BLaER1 treated with 17β-estradiol and CSF1 and Interleukin-3, amounts not matched to agents 10 nM and 100 nM (cell line): ENCODE data around the gene ERG.

Experiments
- H3K27ac ChIP-seq, 11 experiments: shearing (Covaris generic); formaldehyde crosslinking; 2 replicates each; pipeline ENCODE4 v1.8.1; 2022
- H3K27me3 ChIP-seq, 11 experiments: shearing (Covaris generic); formaldehyde crosslinking; 2 replicates each; pipeline ENCODE4 v1.8.1; 2022
- H3K36me3 ChIP-seq, 11 experiments: shearing (Covaris generic); formaldehyde crosslinking; 2 replicates each; pipeline ENCODE4 v1.8.1; 2022
- H3K4me1 ChIP-seq, 10 experiments: shearing (Covaris generic); formaldehyde crosslinking; 2 replicates each; pipeline ENCODE4 v1.8.1; 2022
- H3K4me2 ChIP-seq, 11 experiments: shearing (Covaris generic); formaldehyde crosslinking; 2 replicates each; pipeline ENCODE4 v1.8.1; 2022
- H3K4me3 ChIP-seq, 10 experiments: shearing (Covaris generic); formaldehyde crosslinking; 2 replicates each; pipeline ENCODE4 v1.8.1; 2022
- H3K9ac ChIP-seq, 11 experiments: shearing (Covaris generic); formaldehyde crosslinking; 2 replicates each; pipeline ENCODE4 v1.8.1; 2022
- H3K9me3 ChIP-seq, 11 experiments: shearing (Covaris generic); formaldehyde crosslinking; replicated peaks in 1 of 11; 2 replicates each; pipeline ENCODE4 v1.8.1; 2022
- H4K20me1 ChIP-seq, 11 experiments: shearing (Covaris generic); formaldehyde crosslinking; 2 replicates each; pipeline ENCODE4 v1.8.1; 2022
- Cebpa-rat ChIP-seq, 11 experiments: shearing (Covaris generic); IDR thresholded peaks; 2 replicates each; pipeline ENCODE4 v1.8.1; 2022

The ERG gene, protein sequence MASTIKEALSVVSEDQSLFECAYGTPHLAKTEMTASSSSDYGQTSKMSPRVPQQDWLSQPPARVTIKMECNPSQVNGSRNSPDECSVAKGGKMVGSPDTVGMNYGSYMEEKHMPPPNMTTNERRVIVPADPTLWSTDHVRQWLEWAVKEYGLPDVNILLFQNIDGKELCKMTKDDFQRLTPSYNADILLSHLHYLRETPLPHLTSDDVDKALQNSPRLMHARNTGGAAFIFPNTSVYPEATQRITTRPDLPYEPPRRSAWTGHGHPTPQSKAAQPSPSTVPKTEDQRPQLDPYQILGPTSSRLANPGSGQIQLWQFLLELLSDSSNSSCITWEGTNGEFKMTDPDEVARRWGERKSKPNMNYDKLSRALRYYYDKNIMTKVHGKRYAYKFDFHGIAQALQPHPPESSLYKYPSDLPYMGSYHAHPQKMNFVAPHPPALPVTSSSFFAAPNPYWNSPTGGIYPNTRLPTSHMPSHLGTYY

DNA sequence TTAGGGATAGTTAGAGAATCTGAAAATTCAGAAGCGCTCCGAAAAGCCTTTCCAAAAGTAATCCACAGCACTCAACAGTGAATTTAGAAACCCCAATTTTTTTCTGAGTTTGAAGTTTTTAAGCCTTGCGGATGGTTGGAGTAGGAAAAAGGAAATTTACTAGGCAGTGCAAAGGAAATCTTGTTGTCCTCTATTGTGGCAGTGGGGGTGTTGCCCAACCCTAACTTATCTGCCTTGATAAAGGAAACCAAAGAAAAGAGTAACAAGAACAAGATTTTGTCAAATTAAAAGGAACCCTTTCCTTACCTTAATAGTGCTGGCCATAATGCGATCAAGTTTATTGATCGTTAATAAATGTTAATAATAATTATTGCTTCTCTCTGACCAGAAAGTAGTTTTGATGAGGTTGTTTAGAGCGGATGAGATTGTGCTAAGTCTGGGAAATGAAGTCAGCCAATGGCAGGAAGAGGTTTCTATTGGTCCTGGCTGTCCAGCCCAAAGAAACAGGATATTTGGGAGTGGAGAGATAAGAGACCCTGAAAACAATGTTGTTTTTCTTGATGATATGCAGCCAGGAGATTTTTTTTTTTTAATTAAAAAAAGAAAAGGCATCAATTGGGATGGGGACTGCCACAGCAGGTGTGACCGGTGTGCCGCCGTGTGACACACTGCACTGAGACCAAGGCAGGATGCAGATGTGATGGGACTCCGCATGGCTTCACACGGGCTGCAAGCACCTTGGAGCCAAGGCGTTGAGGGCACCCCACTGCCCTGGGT lies at the start of gene ERG:
Gene ERG, minus strand, starts transcription at position 421 of the 777 bp plus-strand sequence. Its CDS starts 97 bp downstream, at position 324.
- Histone ChIP-seq H4K20me1 (no peaks in the 10 kb centered on the region), H3K27me3 (peaks cover 0 to 14% (median 0%) of the 10 kb centered on the region in 11 experiments; a peak in 1 of 22 replicates), H3K9me3 (no peaks in the 10 kb centered on the region), H3K4me1 (peaks cover 42 to 72% (median 54%) of the 10 kb centered on the region in 10 experiments), H3K4me3 (peak within 1 kb of the TSS; percentile 44 to 74 (median 70)), H3K4me2 (peak within 1 kb of the TSS; percentile 85 to 97 (median 92)), H3K36me3 (peaks cover 0 to 9% (median 0%) of the 10 kb centered on the region in 11 experiments; a peak in 1 of 22 replicates), H3K27ac (peak within 1 kb of the TSS in 10 of 11 experiments; percentile 52 to 92 (median 84); a peak in 20 of 22 replicates), H3K9ac (peak within 1 kb of the TSS; percentile 60 to 88 (median 82); a peak in 21 of 22 replicates)
- TF ChIP-seq Cebpa-rat (IDR thresholded peaks at IDR 0.05), result no peak; a peak in 1 of 22 replicates

DNA sequence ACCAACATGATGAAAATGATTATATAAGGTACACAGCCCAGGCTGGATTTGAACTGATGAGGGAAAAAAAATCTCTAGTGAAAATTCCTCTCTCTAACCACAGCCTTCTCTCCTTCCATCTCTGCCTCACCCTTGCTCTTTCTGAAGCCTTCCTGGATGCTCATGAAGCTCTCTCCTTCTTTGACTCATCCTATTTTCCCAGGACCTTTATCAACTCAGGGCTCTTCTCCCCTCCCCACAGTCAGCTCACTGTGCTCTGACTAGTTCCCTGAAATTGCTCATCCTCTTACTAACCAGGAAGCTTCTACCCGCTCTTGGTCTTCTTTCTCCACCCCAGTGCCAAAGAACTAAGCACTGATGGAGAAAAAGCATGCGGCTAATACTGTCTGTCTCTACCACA lies 46.4 kb upstream of the ERG start:
- Histone ChIP-seq H3K4me1 (no peaks in the 10 kb centered on the region), H3K4me3 (no peak overlapping the region)
- no peak for TF ChIP-seq Cebpa-rat (IDR thresholded peaks at IDR 0.05)

GRCh38 chr21:38542263-38542662 lies 44.0 kb upstream of the ERG start:
- Histone ChIP-seq H3K9ac (no peak overlapping the region), H3K27me3 (no peaks in the 10 kb centered on the region)

More for the DNA sequence above, 46.4 kb upstream of the ERG start:
- Histone ChIP-seq H3K27ac (no peak overlapping the region), H3K9me3 (0 out of 22 replicates have a peak, but pooled peaks cover 0 to 4% (median 0%) of the 10 kb centered on the region in 11 experiments), H3K36me3 (no peaks in the 10 kb centered on the region), H3K4me2 (no peak overlapping the region), H3K9ac (no peak overlapping the region), H4K20me1 (no peaks in the 10 kb centered on the region), H3K27me3 (no peaks in the 10 kb centered on the region)

GRCh38 chr21:38538353-38538752 lies 40.1 kb upstream of the ERG start:
- H3K36me3 ChIP-seq, result no peaks in the 10 kb centered on the region
- no peaks in the 10 kb centered on the region for H4K20me1 ChIP-seq
- no peak for TF ChIP-seq Cebpa-rat (IDR thresholded peaks at IDR 0.05)
- no peak overlapping the region for H3K4me2 ChIP-seq
- H3K4me1 ChIP-seq, result no peaks in the 10 kb centered on the region
- no peak overlapping the region for H3K9ac ChIP-seq
- H3K27me3 ChIP-seq, result no peaks in the 10 kb centered on the region
- no peak overlapping the region for H3K27ac ChIP-seq
- H3K4me3 ChIP-seq, result no peak overlapping the region
- H3K9me3 ChIP-seq, result no peaks in the 10 kb centered on the region

More at GRCh38 chr21:38542263-38542662, 44.0 kb upstream of the ERG start:
- H3K36me3 ChIP-seq, result no peaks in the 10 kb centered on the region
- no peaks in the 10 kb centered on the region for H3K4me1 ChIP-seq
- TF ChIP-seq Cebpa-rat (IDR thresholded peaks at IDR 0.05), result no peak
- H4K20me1 ChIP-seq, result no peaks in the 10 kb centered on the region
- H3K27ac ChIP-seq, result no peak overlapping the region
- H3K4me2 ChIP-seq, result no peak overlapping the region
- no peak overlapping the region for H3K4me3 ChIP-seq
- H3K9me3 ChIP-seq, result 0 out of 22 replicates have a peak, but pooled peaks cover 0 to 4% (median 0%) of the 10 kb centered on the region in 11 experiments

DNA sequence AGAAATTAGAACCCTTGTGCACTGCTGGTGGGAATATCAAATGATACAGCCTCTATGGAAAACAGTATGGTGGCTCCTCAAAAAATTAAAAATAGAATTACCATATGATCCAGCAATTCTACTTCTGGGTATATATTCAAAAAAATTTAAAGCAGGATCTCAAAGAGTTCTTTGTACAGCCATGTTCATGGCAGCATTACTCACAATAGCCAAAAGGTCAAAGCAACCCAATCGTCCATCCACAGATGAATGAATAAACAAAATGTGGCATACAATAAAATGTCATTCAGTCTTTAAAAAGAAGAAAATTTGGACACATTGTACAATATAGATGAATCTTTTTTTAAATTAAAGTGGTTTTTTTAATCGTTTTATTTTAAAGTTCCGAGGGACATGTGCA lies 36.3 kb upstream of the ERG start:
- Histone ChIP-seq H3K36me3 (no peaks in the 10 kb centered on the region), H3K9me3 (no peaks in the 10 kb centered on the region), H4K20me1 (no peaks in the 10 kb centered on the region), H3K27ac (no peak overlapping the region), H3K4me2 (no peak overlapping the region), H3K4me1 (peaks cover 0 to 11% (median 2%) of the 10 kb centered on the region in 10 experiments; a peak in 8 of 20 replicates), H3K27me3 (no peaks in the 10 kb centered on the region), H3K9ac (no peak overlapping the region), H3K4me3 (no peak overlapping the region)
- TF ChIP-seq Cebpa-rat (IDR thresholded peaks at IDR 0.05), result no peak

GRCh38 chr21:38533887-38534286 lies 35.6 kb upstream of the ERG start:
- Histone ChIP-seq H3K9ac (no peak overlapping the region), H3K27me3 (no peaks in the 10 kb centered on the region), H4K20me1 (no peaks in the 10 kb centered on the region), H3K9me3 (no peaks in the 10 kb centered on the region), H3K4me3 (no peak overlapping the region), H3K4me1 (peaks cover 0 to 11% (median 2%) of the 10 kb centered on the region in 10 experiments; a peak in 8 of 20 replicates), H3K4me2 (no peak overlapping the region), H3K27ac (no peak overlapping the region), H3K36me3 (no peaks in the 10 kb centered on the region)
- TF ChIP-seq Cebpa-rat (IDR thresholded peaks at IDR 0.05), result no peak

DNA sequence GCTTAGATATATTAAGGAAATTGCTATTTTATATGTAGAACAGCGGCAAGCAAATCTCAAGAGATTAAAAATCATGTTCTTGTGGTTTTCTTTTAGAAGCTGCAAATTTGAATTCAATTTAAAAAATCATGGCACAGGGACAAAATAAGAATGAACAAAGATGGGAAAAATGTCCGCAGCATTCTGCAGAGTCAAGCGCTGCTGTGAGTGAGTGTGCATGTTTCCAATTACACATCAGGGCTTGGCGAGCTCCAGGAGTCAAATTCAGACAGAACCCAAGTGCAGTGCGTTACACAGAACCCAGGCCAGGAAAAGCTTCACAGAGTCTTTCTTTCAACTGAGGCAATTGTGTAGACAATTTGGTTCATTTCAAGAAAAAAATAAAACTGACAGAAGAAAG lies 33.3 kb upstream of the ERG start:
- peak overlapping the region in 6 of 11 experiments; percentile 4 to 48 (median 14); a peak in 7 of 22 replicates for H3K4me2 ChIP-seq
- H3K9me3 ChIP-seq, result no peaks in the 10 kb centered on the region
- no peak overlapping the region for H3K4me3 ChIP-seq
- H4K20me1 ChIP-seq, result no peaks in the 10 kb centered on the region
- peaks cover 0 to 11% (median 2%) of the 10 kb centered on the region in 10 experiments; a peak in 8 of 20 replicates for H3K4me1 ChIP-seq
- no peak overlapping the region for H3K9ac ChIP-seq
- H3K36me3 ChIP-seq, result no peaks in the 10 kb centered on the region
- H3K27ac ChIP-seq, result no peak overlapping the region
- TF ChIP-seq Cebpa-rat (IDR thresholded peaks at IDR 0.05), result no peak
- H3K27me3 ChIP-seq, result no peaks in the 10 kb centered on the region

DNA sequence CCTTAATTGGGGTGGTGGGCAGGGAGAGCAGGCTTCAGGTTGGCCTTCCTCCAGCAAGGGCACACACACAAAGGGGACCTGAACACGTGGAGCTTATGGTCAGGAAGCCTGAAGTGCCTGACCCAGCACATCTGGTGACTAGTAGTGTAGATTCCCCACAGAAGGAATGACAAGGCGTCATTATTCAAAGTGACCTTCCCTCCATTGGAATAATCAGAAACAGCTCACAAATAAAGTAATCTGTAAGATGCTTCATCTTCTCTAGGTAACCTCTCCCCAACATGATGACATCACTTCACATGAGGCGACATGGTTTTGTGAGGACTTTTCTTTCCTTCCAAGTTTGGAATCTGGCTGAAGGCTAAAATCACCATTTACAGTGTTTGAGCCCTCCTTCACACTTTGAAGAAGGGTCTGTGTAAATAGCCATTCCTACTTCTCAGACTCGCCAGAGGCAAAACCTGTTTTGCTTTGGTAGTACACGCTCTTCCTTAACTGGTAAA lies 32.8 kb upstream of the ERG start:
- H3K4me3 ChIP-seq, result no peak overlapping the region
- TF ChIP-seq Cebpa-rat (IDR thresholded peaks at IDR 0.05), result no peak
- H3K27me3 ChIP-seq, result no peaks in the 10 kb centered on the region
- no peaks in the 10 kb centered on the region for H3K9me3 ChIP-seq
- H3K9ac ChIP-seq, result no peak overlapping the region
- no peaks in the 10 kb centered on the region for H4K20me1 ChIP-seq
- H3K27ac ChIP-seq, result no peak overlapping the region
- H3K36me3 ChIP-seq, result no peaks in the 10 kb centered on the region
- H3K4me2 ChIP-seq, result peak overlapping the region in 6 of 11 experiments; percentile 4 to 48 (median 14); a peak in 7 of 22 replicates
- H3K4me1 ChIP-seq, result peaks cover 0 to 11% (median 2%) of the 10 kb centered on the region in 10 experiments; a peak in 8 of 20 replicates

- Histone ChIP-seq H3K4me2 (no peak overlapping the region), H3K4me1 (peaks cover 0 to 11% (median 2%) of the 10 kb centered on the region in 10 experiments; a peak in 8 of 20 replicates), H3K9ac (no peak overlapping the region), H3K36me3 (no peaks in the 10 kb centered on the region), H3K27ac (no peak overlapping the region), H4K20me1 (no peaks in the 10 kb centered on the region), H3K9me3 (no peaks in the 10 kb centered on the region), H3K27me3 (no peaks in the 10 kb centered on the region), H3K4me3 (no peak overlapping the region)
- TF ChIP-seq Cebpa-rat (IDR thresholded peaks at IDR 0.05), result no peak
Observed at GRCh38 chr21:38527737-38528136, 29.5 kb upstream of the ERG start.
